Heart left ventricle (tissue), 16 donors: ENCODE measurements around the gene CCM2. TPM values are rescaled to one million over a fixed set of nuclear protein-coding genes. Genes with fewer than 3 reads are reported as not detected.
A peak's percentile ranks its signal among the peaks of the same experiment; 100 is the strongest.

Source experiments
- ATAC-seq, 4 donors: fragments of 200-7000 bp; cut with Tn5 transposase; one replicate each; pipeline ENCODE4 v1.9.1; 2020 to 2022; ENCODE audit warnings: moderate library complexity in 4 of 4, mild to moderate bottlenecking in 3 of 4, moderate number of reproducible peaks in 1 of 4
- DNase-seq, 5 donors: peaks; one replicate each; pipeline ENCODE4 v3.0.0-alpha.2; 2020
- H3K27ac ChIP-seq, 12 donors: fragments of 200-600 bp; sonication (generic) in 4 of 12; one replicate each; pipeline versions ENCODE4 v1.5.0 to v1.8.0; 2016 to 2022; ENCODE audit warnings: mild to moderate bottlenecking in 2 of 12
- H3K27me3 ChIP-seq, 9 donors: fragments of 200-600 bp; sonication (generic) in 2 of 9; one replicate each; pipeline versions ENCODE4 v1.5.1 to v1.8.0; 2016 to 2022; ENCODE audit warnings: mild to moderate bottlenecking in 3 of 9
- H3K36me3 ChIP-seq, 9 donors: fragments of 200-600 bp; sonication (generic) in 2 of 9; one replicate each; pipeline versions ENCODE4 v1.5.0 to v1.8.0; 2018 to 2022; ENCODE audit warnings: mild to moderate bottlenecking in 2 of 9
- H3K4me1 ChIP-seq, 12 donors: fragments of 200-600 bp; sonication (generic) in 4 of 12; one replicate each; pipeline versions ENCODE4 v1.5.0 to v1.8.0; 2016 to 2022; ENCODE audit warnings: mild to moderate bottlenecking in 3 of 12
- H3K4me3 ChIP-seq, 12 donors: fragments of 200-600 bp; sonication (generic) in 4 of 12; one replicate each; pipeline versions ENCODE4 v1.5.0 to v1.8.0; 2017 to 2022; ENCODE audit warnings: mild to moderate bottlenecking in 9 of 12, moderate library complexity in 4 of 12
- H3K9me3 ChIP-seq, 12 donors: fragments of 200-600 bp; sonication (generic) in 4 of 12; one replicate each; pipeline versions ENCODE4 v1.5.0 to v1.8.0; 2016 to 2022; ENCODE audit warnings: mild to moderate bottlenecking in 1 of 12
- CTCF ChIP-seq, 12 donors: fragments of 200-600 bp; sonication (generic) in 4 of 12; IDR thresholded peaks; one replicate each; pipeline versions ENCODE4 v1.5.0 to v1.8.0; 2018 to 2022; ENCODE audit warnings: antibody characterized with exemption in 12 of 12, mild to moderate bottlenecking in 5 of 12
- POLR2A ChIP-seq, 2 donors: fragments of 450-650 bp; IDR thresholded peaks; one replicate each; pipeline ENCODE4 v1.6.1; 2017; ENCODE audit warnings: antibody characterized with exemption in 2 of 2, mild to moderate bottlenecking in 2 of 2, moderate library complexity in 2 of 2
- WGBS, 4 donors: extraction: QIAGEN DNeasy Blood & Tissue Kit in 2 of 4; methylation state at CpG; one replicate each; pipeline versions ENCODE4 v1.1.5 to v1.1.7; 2013 to 2018; 5-methylcytosine and 5-hydroxymethylcytosine counted together
- intact Hi-C, 10 donors: fragments of 100-400 bp; cut with DNase I; formaldehyde crosslinking; loops; one replicate each; pipeline versions ENCODE4 v1.11.1 to v1.14.2; 2022
- polyA plus RNA-seq, 2 donors: library from polyadenylated mRNA; stranded (reverse); fragments of 200-250 nt; gene quantifications; one replicate each; pipeline ENCODE4 v1.2.3, GENCODE V29; 2013
- total RNA-seq, 9 donors: library from RNA; depleted of rRNA in 2 of 9; stranded (reverse); fragments of >200 nt in 2 of 9; fragmentation: NEBNext Ultra II Directional in 3 of 9; extraction: Animal tissue kit (Norgen Biotek cat#: 25700) in 3 of 9; gene quantifications; one replicate each; pipeline versions ENCODE4 v1.1.0 to v1.2.4, GENCODE V29; 2016 to 2023
- donor health status: ischemic (EF 13 %, LVEDD 7.1; RV severe dilation, severe dysfunction).
- donor health status: healthy with polysubstance abuse.
- donor health status: DM: no; HTN: yes; CAD: no.
- donor health status: DM: no; HTN: no; CAD: no.
- donor health status: ischemic (EF 25% LVEDD 6.9; RV normal size, moderate dysfunction).
- donor health status: ischemic (EF 25% LVEDD 5.7; RV mildly dilated, moderate dysfunction).
- donor health status: healthy.
- donor health status: DM: yes; HTN: yes; CAD: no.
- donor health status: ischemic (EF 35%, LVEDD 5.7; RV mildly dilated, moderate dysfunction).
- donor health status: nonischemic (EF 11% LVEDD 7.7; RV severe dilation, severe dysfunction).
- donor health status: DM: yes; HTN: yes; CAD: no.
- donor health status: PGD.
- donor health status: ischemic (EF 29% LVEDD 5.4; RV normal size, mild dysfunction).
- donor health status: nonischemic (EF 23%, LVEDD 6.1; RV moderate dilation, normal function).

CCM2 gene
- total and polyA plus RNA-seq, 11 donors, result 24.7 to 68.2 (median 35.3) TPM

DNA sequence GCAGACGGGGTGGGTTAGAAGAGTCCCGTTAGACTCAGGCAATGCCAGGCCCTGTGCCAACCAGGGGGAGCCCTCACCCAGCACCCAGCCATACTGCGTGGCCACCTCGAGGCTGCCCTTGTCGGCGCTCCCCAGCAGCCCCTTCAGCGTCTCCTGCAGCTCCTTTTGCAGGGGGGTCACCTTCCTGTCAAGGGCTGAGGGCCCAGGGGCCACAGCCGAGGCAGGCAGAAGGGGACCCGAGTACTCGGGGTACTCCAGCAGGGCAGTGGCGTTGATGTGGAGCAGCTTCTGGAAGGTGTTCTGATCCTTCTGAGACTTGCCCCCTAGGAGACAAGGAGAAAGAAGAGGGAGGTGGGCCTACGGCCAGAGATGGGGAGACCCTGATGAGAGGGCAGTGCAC lies 101.7 kb downstream of the CCM2 start:
- Histone ChIP-seq H3K4me3 (no peak overlapping the region), H3K36me3 (peaks cover 8 to 94% (median 88%) of the 10 kb centered on the region in 9 donors), H3K4me1 (peaks cover 0 to 36% (median 7%) of the 10 kb centered on the region in 12 donors), H3K27ac (no peak overlapping the region), H3K9me3 (no peaks in the 10 kb centered on the region), H3K27me3 (no peaks in the 10 kb centered on the region)
- intact Hi-C loops, result no loop called here
- WGBS, 4 donors, result 87 to 94% (median 92%) methylated on average over 8 to 12 of the region's 12 CpGs
- ATAC-seq (no peak), DNase-seq (no peak)
- TF ChIP-seq CTCF (IDR thresholded peaks at IDR 0.05) (no peak), POLR2A (IDR thresholded peaks at IDR 0.05) (no peak)

DNA sequence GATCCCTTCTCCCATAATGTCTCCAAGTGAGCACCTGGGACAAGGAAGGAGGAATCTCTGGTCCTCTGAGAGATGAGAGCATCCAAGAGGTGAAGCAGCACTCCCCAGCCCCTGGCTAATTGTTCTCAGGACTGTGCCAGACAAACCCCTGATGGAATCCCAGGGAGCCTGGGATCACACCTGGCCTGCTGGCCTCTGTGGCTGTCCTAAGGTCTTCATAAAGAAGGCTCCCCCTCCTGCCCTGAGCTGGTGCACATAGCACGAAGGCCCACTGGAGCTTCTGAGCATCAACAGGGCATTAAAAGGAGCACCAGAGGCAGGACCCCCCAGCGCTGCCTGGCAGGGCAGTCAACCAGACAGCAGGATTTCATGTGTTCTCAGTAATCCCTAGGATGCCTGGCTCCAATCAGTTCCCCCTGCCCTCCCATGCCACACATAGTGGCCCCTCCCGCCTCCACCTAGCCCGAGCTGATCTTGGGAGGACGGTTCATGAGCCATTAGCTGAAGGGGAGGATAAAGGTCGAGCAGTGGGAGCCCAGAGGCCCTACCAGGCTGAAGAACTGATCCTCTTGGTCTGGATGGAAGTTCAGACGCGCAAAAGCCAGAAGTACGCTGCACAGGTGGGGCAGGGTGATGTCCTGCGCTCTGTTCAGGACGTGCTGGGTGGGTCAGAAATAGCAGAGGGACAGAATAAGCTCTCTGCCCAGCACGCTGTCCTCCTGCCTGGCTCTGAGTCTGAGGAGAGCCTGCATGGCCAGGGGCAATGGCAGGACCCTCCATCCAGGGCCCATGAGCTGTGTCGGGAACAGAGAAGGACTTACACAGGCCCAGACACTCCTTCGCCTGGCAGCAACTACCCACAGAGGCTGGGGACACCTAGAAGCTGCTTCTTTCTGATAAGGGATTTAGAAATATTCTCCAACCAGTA lies 103.0 kb downstream of the CCM2 start:
- DNase-seq (no peak), ATAC-seq (no peak)
- intact Hi-C loops, result no loop called here
- WGBS, 4 donors, result 83 to 88% (median 86%) methylated on average over 12 to 14 of the region's 14 CpGs
- TF ChIP-seq CTCF (IDR thresholded peaks at IDR 0.05) (no peak), POLR2A (IDR thresholded peaks at IDR 0.05) (no peak)
- peaks cover 3 to 49% (median 18%) of the 10 kb centered on the region in 12 donors for H3K4me1 ChIP-seq
- H3K27me3 ChIP-seq, result no peaks in the 10 kb centered on the region
- no peak overlapping the region for H3K27ac ChIP-seq
- H3K4me3 ChIP-seq, result no peak overlapping the region
- H3K9me3 ChIP-seq, result no peaks in the 10 kb centered on the region
- H3K36me3 ChIP-seq, result peaks cover 8 to 100% (median 98%) of the 10 kb centered on the region in 9 donors

DNA sequence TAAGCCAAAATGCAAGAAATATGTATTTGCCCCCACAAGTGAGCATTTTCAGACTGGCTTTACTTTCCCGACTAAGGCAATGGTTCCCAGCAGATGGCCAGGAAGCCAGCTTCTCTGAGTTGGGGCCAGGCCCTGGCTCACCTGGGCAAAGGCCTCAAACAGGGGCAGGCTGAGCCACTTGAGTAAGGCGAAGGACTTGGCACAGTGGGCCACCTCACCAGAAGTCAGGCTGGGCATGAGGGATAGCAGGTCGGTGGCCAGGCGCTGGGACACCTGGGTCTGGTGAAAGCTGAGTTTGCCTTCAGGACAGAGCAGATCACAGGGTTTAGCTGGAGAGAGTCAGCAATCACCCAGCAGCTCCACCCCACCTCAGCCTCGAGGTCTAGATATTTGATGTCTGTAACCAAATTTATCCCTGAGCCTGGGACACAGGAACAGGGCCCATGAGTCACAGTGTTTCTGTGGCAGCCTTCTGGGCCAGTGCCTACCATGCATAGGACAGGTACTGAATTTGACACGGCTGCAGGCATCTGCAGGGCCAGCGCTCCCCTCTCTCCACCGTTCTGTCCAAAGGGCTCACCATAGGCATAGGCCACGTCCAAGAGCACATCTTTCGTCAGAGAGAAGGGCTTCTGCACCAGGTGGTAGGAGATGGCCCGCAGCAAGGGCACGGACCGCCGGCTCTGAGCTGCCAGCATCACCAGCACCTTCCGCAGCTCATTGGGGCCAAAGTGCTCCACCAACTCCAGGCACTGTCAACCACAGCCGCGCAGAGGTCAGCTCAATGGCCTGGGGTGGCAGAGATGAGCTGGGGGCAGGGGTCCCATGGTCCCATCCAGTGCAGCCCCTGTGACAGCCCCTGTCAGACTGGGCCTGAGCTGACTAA lies 104.2 kb downstream of the CCM2 start:
- peak overlapping the region in 2 of 12 donors; percentile 18 to 33 for H3K27ac ChIP-seq
- intact Hi-C loops, result no loop called here
- peak; percentile 8 to 56 (median 30) for ATAC-seq
- no peaks in the 10 kb centered on the region for H3K9me3 ChIP-seq
- H3K36me3 ChIP-seq, result peaks cover 8 to 100% (median 99%) of the 10 kb centered on the region in 9 donors
- no peaks in the 10 kb centered on the region for H3K27me3 ChIP-seq
- 79 to 90% (median 86%) methylated on average over 17 of the region's 17 CpGs for WGBS, 4 donors
- DNase-seq, result peak in 1 of 5 donors; percentile 53
- TF ChIP-seq POLR2A (IDR thresholded peaks at IDR 0.05) (no peak), CTCF (IDR thresholded peaks at IDR 0.05) (no peak)
- peaks cover 5 to 60% (median 28%) of the 10 kb centered on the region in 12 donors for H3K4me1 ChIP-seq
- no peak overlapping the region for H3K4me3 ChIP-seq
